Tibial artery (tissue), 4 donors: ENCODE results near the gene NDUFB11.
A peak's percentile ranks its signal among the peaks of the same experiment; 100 is the strongest.

Source experiments
- DNase-seq, 2 donors: peaks; one replicate each; pipeline ENCODE4 v3.0.0-alpha.2; 2019
- H3K27ac ChIP-seq, 2 donors: fragments of 200-600 bp; sonication (generic) in 1 of 2; 1 replicate in 1 of 2; 2 replicates in 1 of 2; pipeline ENCODE4 v1.5.1; 2018 to 2019; ENCODE audit warnings: mild to moderate bottlenecking in 1 of 2
- H3K27me3 ChIP-seq, 2 donors: fragments of 200-600 bp; sonication (generic) in 1 of 2; one replicate each; pipeline versions ENCODE4 v1.5.1 to v1.6.0; 2016 to 2019
- H3K36me3 ChIP-seq, 3 donors: fragments of 200-600 bp; sonication (generic) in 2 of 3; one replicate each; pipeline ENCODE4 v1.5.1; 2016 to 2019; ENCODE audit warnings: mild to moderate bottlenecking in 2 of 3
- H3K4me1 ChIP-seq, 4 donors: fragments of 200-600 bp; sonication (generic) in 2 of 4; 1 replicate in 3 of 4; 2 replicates in 1 of 4; pipeline ENCODE4 v1.5.1; 2016 to 2019
- H3K4me3 ChIP-seq, 2 donors: fragments of 200-600 bp; sonication (generic) in 1 of 2; 1 replicate in 1 of 2; 2 replicates in 1 of 2; pipeline ENCODE4 v1.5.1; 2018 to 2019; ENCODE audit warnings: mild to moderate bottlenecking in 2 of 2
- H3K9me3 ChIP-seq, 3 donors: fragments of 200-600 bp; sonication (generic) in 1 of 3; one replicate each; pipeline ENCODE4 v1.5.1; 2016 to 2019
- CTCF ChIP-seq, 2 experiments: fragments of 200-600 bp in 1 of 2; fragments of 450-650 bp in 1 of 2; IDR thresholded peaks; one replicate each; pipeline ENCODE4 v1.5.1; 2017 to 2019; ENCODE audit warnings: antibody characterized with exemption in 2 of 2, mild to moderate bottlenecking in 1 of 2, moderate library complexity in 1 of 2
- intact Hi-C: fragments of 100-400 bp; cut with DNase I; formaldehyde crosslinking; loops from one replicate; pipeline ENCODE4 v1.15.0; 2023; ENCODE audit warnings: low total_unique reads

Gene NDUFB11

DNA sequence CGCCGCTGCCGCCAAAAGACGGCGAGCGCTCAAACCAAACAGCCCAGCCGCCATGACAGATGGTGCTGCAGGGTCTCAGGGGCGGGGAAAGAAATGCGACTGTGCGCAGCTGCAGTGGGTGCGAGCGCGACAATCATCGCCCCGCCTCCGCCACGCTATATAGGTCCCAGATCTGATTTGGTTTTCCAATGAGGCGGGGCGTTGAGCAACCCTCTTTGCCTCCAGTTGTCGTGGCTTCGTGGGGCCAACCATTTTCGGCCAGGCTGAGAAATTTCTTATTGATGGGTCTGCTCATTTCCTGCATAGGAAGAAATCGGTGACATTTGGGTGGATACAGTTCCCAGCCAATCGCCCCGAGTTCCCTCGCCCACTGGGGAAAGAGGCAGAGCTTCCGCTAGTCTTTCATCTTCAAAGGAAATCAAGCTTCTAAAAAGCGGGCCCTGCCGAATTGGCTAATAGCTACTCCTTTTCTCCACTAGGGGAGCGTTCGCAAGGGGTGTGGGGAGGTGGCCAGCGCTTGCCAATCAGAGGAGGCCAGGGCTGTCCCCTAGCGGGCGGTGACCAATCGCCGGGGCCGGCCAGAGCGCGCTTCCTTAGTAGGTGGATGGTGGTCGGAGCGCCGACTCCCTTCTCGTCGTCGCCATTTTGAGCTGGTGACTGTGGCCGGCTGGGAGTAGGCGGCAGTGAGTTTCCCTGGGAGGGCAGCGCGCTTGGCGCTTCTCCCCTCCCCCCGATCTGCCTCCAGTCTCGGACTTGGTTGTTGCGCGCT lies at the start of gene NDUFB11, which contains the start of gene RBM10:
TSS of gene NDUFB11 (minus strand) at position 77 of the 769 bp plus-strand sequence. CDS start at position 54, 23 bp downstream.
TSS of gene RBM10 (plus strand) at position 596 of the 769 bp plus-strand sequence. CDS start 2,261 bp downstream, outside the sequence.
- peak within 1 kb of the TSS; percentile 83 to 85 for H3K4me3 ChIP-seq
- intact Hi-C loops, result no loop called here
- H3K27ac ChIP-seq, result peak within 1 kb of the TSS; percentile 93 to 99
- no peaks in the 10 kb centered on the region for H3K9me3 ChIP-seq
- H3K4me1 ChIP-seq, result peaks cover 0 to 38% (median 11%) of the 10 kb centered on the region in 4 donors
- peaks cover 0 to 13% (median 0%) of the 10 kb centered on the region in 3 donors for H3K36me3 ChIP-seq
- DNase-seq, result peak; percentile 94 to 96
- H3K27me3 ChIP-seq, result no peaks in the 10 kb centered on the region
- TF ChIP-seq CTCF (IDR thresholded peaks at IDR 0.05), result peak; percentile 58 to 80

GRCh38 chrX:47193475-47194193 lies 49.1 kb upstream of the NDUFB11 start, which contains the start of gene UBA1:
Gene UBA1, plus strand, starts transcription at chrX:47193829. Its CDS starts 4,974 bp downstream, at chrX:47198803.
- H3K4me1 ChIP-seq, result peaks cover 0 to 59% (median 34%) of the 10 kb centered on the region in 4 donors
- peak within 1 kb of the TSS; percentile 96 to 98 for H3K27ac ChIP-seq
- intact Hi-C loops, result loop anchor here (5.0 to 10.0 kb wide), 2 partner anchors 189 to 451 kb away; no protein-coding TSS in a partner anchor

DNA sequence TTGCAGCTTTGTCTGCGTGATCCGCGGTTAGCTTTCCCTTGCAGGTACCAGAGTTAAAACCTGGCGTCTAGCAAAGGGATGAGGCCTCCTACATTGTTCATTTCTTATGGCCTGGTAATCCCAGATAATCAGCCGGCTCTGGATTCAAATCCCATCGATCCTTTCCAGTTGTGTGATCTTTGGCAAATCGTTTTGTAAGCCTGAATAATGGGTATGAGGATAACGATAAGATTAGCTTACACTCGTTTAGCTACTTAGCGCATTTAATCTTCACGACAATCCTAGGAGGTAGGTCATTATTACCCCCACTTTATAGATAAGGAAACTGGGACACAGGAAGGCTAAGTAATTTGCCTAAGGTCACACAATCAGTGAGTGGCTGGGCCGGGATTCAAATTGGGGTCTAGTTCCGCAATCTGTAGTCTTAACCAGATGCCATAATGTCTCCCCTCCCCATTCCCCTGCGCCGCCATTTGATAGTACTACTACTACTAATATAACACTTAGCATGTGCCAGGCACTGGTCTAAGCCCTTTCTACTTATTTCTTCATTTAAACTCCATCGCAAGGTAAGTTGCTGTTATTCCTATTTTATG lies 47.4 kb upstream of the NDUFB11 start:
- Histone ChIP-seq H3K36me3 (peaks cover 0 to 3% (median 2%) of the 10 kb centered on the region in 3 donors), H3K4me3 (no peak overlapping the region), H3K27me3 (no peaks in the 10 kb centered on the region), H3K9me3 (no peaks in the 10 kb centered on the region), H3K4me1 (peaks cover 0 to 42% (median 23%) of the 10 kb centered on the region in 4 donors), H3K27ac (no peak overlapping the region)
- DNase-seq, result no peak
- intact Hi-C loops, result loop anchor here (2.0 to 10.0 kb wide), 3 partner anchors 190 to 453 kb away; no protein-coding TSS in a partner anchor
- TF ChIP-seq CTCF (IDR thresholded peaks at IDR 0.05), result no peak

More at GRCh38 chrX:47193475-47194193, 49.1 kb upstream of the NDUFB11 start, which contains the start of gene UBA1:
- peak; percentile 93 to 94 for DNase-seq
- TF ChIP-seq CTCF (IDR thresholded peaks at IDR 0.05), result peak; percentile 53 to 79
- H3K36me3 ChIP-seq, result peaks cover 0 to 8% (median 8%) of the 10 kb centered on the region in 3 donors
- no peaks in the 10 kb centered on the region for H3K27me3 ChIP-seq
- no peaks in the 10 kb centered on the region for H3K9me3 ChIP-seq
- peak within 1 kb of the TSS; percentile 79 to 88 for H3K4me3 ChIP-seq

- peak overlapping the region; percentile 56 to 58 for H3K4me3 ChIP-seq
- intact Hi-C loops, result loop anchor here (2.0 to 10.0 kb wide), 3 partner anchors 191 to 453 kb away; no protein-coding TSS in a partner anchor
- H3K9me3 ChIP-seq, result no peaks in the 10 kb centered on the region
- peak in 1 of 2 donors; percentile 24 for DNase-seq
- peak overlapping the region in 1 of 2 donors; percentile 62 for H3K27ac ChIP-seq
- no peaks in the 10 kb centered on the region for H3K27me3 ChIP-seq
- H3K4me1 ChIP-seq, result peaks cover 0 to 37% (median 20%) of the 10 kb centered on the region in 4 donors
- TF ChIP-seq CTCF (IDR thresholded peaks at IDR 0.05), result no peak
- H3K36me3 ChIP-seq, result peaks cover 0 to 9% (median 6%) of the 10 kb centered on the region in 3 donors
Measured at GRCh38 chrX:47191331-47191730, 46.8 kb upstream of the NDUFB11 start.
